Thyroid gland (tissue), 4 donors: ENCODE data around the gene RYR2. TPM values are rescaled to one million over a fixed set of nuclear protein-coding genes. Genes with fewer than 3 reads are reported as not detected.

ENCODE experiments used
- DNase-seq, 2 donors: peaks; one replicate each; pipeline ENCODE4 v3.0.0-alpha.2; 2019
- H3K27ac ChIP-seq, 3 donors: fragments of 200-600 bp; sonication (generic); 1 replicate in 2 of 3; 2 replicates in 1 of 3; pipeline ENCODE4 v1.5.1; 2016 to 2019; ENCODE audit warnings: mild to moderate bottlenecking in 1 of 3, moderate library complexity in 1 of 3
- H3K27me3 ChIP-seq: fragments of 200-600 bp; sonication (generic); one replicate; pipeline ENCODE4 v1.5.1; 2019
- H3K36me3 ChIP-seq, 2 donors: fragments of 200-600 bp; sonication (generic); one replicate each; pipeline ENCODE4 v1.5.1; 2016 to 2019
- H3K4me1 ChIP-seq, 2 donors: fragments of 200-600 bp; sonication (generic); one replicate each; pipeline ENCODE4 v1.5.1; 2017 to 2019
- H3K4me3 ChIP-seq, 3 donors: fragments of 200-600 bp; sonication (generic); replicated peaks in 1 of 3; 1 replicate in 2 of 3; 2 replicates in 1 of 3; pipeline ENCODE4 v1.5.1; 2016; ENCODE audit warnings: mild to moderate bottlenecking in 1 of 3
- H3K9me3 ChIP-seq: fragments of 200-600 bp; sonication (generic); one replicate; pipeline ENCODE4 v1.5.1; 2017
- POLR2A ChIP-seq, 2 donors: fragments of 450-650 bp; IDR thresholded peaks; one replicate each; pipeline ENCODE4 v1.6.1; 2017; ENCODE audit warnings: antibody characterized with exemption in 2 of 2, mild to moderate bottlenecking in 2 of 2, moderate library complexity in 1 of 2
- WGBS, 2 donors: methylation state at CpG; one replicate each; pipeline ENCODE4 v1.1.5; 2017; 5-methylcytosine and 5-hydroxymethylcytosine counted together
- intact Hi-C: fragments of 100-400 bp; cut with DNase I; formaldehyde crosslinking; loops from one replicate; pipeline ENCODE4 v1.15.1; 2023
- total RNA-seq, 4 donors: library from RNA; depleted of rRNA; stranded (reverse); fragments of >200 nt; gene quantifications; one replicate each; pipeline ENCODE4 v1.2.3, GENCODE V29; 2016
- TF ChIP-seq, protein P1 (sequence below), 6 experiments: fragments of 200-600 bp in 3 of 6; fragments of 450-650 bp in 3 of 6; sonication (generic) in 3 of 6; IDR thresholded peaks; one replicate each; pipeline ENCODE4 v1.5.1; 2016 to 2019; ENCODE audit warnings: antibody characterized with exemption in 6 of 6, mild to moderate bottlenecking in 2 of 6, inconsistent platforms in 1 of 6, moderate library complexity in 1 of 6

The RYR2 gene
- total RNA-seq, 4 donors from 2014 or later = 6.6 to 31.8 (median 28.2) TPM

DNA sequence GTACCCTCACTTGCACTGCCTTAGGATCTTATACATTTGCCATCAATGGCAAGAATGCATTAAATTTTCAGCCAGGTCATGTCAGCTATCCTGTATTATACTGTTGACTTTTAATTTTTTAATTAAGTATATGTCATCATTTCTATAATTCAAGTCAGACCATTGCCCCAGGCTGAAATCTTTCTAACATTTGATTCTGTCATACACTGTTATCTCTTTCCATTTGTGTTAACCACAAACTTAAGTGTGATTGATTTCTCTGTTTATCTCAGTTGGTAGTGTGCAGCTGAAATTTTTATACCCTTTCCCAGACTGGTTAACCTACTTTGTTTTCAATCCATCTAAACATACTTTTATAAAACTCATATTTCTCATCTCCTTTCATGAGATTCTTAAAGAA lies 695.5 kb downstream of the RYR2 start:
- H3K36me3 ChIP-seq = no peaks in the 10 kb centered on the region
- DNase-seq = no peak
- TF ChIP-seq POLR2A (IDR thresholded peaks at IDR 0.05) = no peak
- TF ChIP-seq, protein P1, sequence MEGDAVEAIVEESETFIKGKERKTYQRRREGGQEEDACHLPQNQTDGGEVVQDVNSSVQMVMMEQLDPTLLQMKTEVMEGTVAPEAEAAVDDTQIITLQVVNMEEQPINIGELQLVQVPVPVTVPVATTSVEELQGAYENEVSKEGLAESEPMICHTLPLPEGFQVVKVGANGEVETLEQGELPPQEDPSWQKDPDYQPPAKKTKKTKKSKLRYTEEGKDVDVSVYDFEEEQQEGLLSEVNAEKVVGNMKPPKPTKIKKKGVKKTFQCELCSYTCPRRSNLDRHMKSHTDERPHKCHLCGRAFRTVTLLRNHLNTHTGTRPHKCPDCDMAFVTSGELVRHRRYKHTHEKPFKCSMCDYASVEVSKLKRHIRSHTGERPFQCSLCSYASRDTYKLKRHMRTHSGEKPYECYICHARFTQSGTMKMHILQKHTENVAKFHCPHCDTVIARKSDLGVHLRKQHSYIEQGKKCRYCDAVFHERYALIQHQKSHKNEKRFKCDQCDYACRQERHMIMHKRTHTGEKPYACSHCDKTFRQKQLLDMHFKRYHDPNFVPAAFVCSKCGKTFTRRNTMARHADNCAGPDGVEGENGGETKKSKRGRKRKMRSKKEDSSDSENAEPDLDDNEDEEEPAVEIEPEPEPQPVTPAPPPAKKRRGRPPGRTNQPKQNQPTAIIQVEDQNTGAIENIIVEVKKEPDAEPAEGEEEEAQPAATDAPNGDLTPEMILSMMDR (IDR thresholded peaks at IDR 0.05) = no peak
- no peaks in the 10 kb centered on the region for H3K4me1 ChIP-seq
- H3K4me3 ChIP-seq = no peak overlapping the region
- H3K27me3 ChIP-seq = no peaks in the 10 kb centered on the region
- no peak overlapping the region for H3K27ac ChIP-seq
- H3K9me3 ChIP-seq = no peaks in the 10 kb centered on the region
- intact Hi-C loops = no loop called here

DNA sequence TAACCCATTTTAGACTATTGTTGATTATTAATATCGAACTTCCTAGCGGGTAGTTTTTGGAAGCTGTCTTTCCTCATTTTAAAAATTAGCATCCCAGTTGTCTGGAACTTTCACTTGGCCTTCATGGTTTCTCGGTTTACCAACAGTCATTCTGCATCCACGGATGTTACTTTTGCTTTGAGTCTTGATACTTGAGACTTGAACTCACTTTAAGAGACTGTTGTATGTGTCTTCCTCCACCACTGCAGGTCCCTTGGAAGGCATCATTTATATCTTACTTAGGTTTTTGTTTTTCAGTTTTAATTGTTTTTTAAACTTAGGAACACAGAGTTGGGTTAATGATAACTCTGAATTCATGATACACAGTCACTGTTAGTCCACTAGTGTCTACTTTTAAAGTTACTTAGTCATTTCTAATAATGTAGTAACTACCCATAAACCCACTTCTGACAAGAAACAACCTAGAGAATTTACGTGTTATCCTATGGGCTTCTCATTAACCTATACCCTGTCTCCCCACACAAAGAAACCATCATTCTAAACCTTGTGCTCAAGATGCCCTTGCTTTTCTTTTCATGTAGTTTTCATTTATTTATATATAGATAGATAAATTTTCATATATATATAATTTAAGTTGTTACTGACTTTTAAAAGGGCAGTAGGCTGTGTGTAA lies 696.1 kb downstream of the RYR2 start:
- Histone ChIP-seq H3K27ac (no peak overlapping the region), H3K27me3 (no peaks in the 10 kb centered on the region), H3K4me3 (no peak overlapping the region), H3K9me3 (no peaks in the 10 kb centered on the region), H3K4me1 (no peaks in the 10 kb centered on the region), H3K36me3 (no peaks in the 10 kb centered on the region)
- intact Hi-C loops = no loop called here
- 86 to 90% methylated on average over 5 of the region's 5 CpGs for WGBS, 2 donors
- DNase-seq = no peak
- TF ChIP-seq, protein P1 (IDR thresholded peaks at IDR 0.05) = no peak

DNA sequence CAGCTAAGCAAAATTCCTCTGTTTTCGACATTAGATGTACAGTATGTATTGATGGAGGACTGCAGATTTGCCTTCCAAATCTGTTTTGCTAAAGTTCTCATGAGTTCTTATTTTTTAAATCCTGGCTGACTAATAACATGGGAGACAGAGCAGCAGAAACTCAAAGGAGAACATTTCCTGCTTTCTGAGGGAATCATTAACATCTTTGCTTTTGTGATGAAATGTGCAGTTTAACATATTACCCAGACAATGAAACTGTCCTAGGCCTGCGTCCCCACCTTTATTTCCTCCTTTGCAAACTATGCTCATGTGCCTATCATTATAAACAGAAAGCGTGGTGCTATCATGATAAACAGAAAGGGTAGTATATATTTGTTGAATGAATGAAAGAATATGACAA lies 698.9 kb downstream of the RYR2 start:
- no peaks in the 10 kb centered on the region for H3K9me3 ChIP-seq
- WGBS, 2 donors = 90 to 91% methylated on average over 3 of the region's 3 CpGs
- no peaks in the 10 kb centered on the region for H3K27me3 ChIP-seq
- no peaks in the 10 kb centered on the region for H3K4me1 ChIP-seq
- intact Hi-C loops = no loop called here
- H3K36me3 ChIP-seq = no peaks in the 10 kb centered on the region
- no peak overlapping the region for H3K4me3 ChIP-seq
- no peak for DNase-seq
- TF ChIP-seq POLR2A (IDR thresholded peaks at IDR 0.05) = no peak
- H3K27ac ChIP-seq = no peak overlapping the region

DNA sequence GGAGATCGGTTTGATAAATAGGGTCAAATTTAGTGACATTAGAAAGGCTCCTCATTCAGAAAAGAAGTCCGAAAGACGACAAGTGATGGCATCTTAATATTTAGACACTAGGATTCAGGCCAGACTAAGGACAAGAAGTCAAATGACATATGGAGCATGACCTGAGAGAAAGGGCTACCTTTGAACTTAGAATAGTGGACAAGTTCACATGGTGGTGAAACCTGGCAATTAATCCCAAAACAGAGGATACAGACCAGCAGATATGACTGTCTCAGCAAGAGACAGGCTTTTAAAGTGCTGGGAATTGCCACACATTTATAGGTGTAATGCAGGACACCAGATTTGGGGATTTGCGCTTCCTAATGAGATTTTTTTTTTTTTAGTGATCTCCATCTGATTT lies 703.6 kb downstream of the RYR2 start:
- DNase-seq = no peak
- Histone ChIP-seq H3K4me3 (no peak overlapping the region), H3K36me3 (no peaks in the 10 kb centered on the region), H3K4me1 (no peaks in the 10 kb centered on the region), H3K9me3 (no peaks in the 10 kb centered on the region), H3K27ac (no peak overlapping the region), H3K27me3 (no peaks in the 10 kb centered on the region)
- intact Hi-C loops = no loop called here
- WGBS, 2 donors = 94% methylated on average over 4 of the region's 4 CpGs
- no peak for TF ChIP-seq POLR2A (IDR thresholded peaks at IDR 0.05)
- TF ChIP-seq, protein P1 (IDR thresholded peaks at IDR 0.05) = no peak

DNA sequence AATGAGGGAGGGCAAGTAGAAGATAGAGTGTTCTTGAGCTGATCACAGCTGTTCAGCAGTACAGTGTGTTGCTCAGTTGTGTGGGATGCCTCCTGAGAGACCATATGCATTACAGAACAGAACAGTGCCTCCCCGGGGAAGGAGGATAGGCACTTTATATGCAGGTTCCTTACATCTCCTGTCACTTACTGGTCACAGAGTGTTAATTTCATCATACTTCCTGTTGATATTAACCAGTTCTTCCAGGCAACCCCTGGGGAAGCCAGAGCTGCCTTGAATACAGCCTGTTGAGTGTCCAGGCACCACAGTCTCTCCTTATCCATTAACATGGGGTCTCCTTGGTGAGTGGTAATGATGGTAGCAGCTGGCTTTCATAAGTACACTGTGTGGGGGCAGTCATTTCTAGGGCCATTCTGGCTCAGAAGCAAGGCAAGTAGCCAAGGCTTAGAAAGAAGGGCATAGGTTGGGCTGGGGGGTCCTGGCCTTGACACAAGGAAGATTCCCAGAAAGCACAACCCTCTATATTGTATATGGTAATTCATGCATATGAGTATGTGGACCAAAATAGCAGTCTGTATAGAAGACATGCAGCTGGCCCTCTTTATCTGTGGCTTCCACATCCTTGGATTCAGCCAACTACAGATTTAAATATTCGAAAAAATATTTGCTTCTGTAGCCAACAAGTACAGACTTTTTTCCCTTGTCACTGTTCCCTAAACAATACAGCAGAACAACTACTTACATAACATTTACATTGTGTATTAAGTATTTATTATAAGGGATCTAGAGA lies 706.4 kb downstream of the RYR2 start:
- DNase-seq = no peak
- Histone ChIP-seq H3K4me1 (peaks cover 0 to 16% of the 10 kb centered on the region in 2 donors), H3K9me3 (no peaks in the 10 kb centered on the region), H3K27ac (no peak overlapping the region), H3K36me3 (no peaks in the 10 kb centered on the region), H3K27me3 (no peaks in the 10 kb centered on the region), H3K4me3 (no peak overlapping the region)
- intact Hi-C loops = no loop called here
- WGBS, 2 donors = 75 to 78% methylated on average over 2 of the region's 2 CpGs
- no peak for TF ChIP-seq POLR2A (IDR thresholded peaks at IDR 0.05)
- TF ChIP-seq, protein P1 (IDR thresholded peaks at IDR 0.05) = no peak
